ENCODE measurements around the gene UBE3D.
"Not testable (repeated sequence)": the region's sequence is repeated elsewhere in the genome, so short reads cannot be mapped to it uniquely, and the experiment has no call there.

UBE3D gene

DNA sequence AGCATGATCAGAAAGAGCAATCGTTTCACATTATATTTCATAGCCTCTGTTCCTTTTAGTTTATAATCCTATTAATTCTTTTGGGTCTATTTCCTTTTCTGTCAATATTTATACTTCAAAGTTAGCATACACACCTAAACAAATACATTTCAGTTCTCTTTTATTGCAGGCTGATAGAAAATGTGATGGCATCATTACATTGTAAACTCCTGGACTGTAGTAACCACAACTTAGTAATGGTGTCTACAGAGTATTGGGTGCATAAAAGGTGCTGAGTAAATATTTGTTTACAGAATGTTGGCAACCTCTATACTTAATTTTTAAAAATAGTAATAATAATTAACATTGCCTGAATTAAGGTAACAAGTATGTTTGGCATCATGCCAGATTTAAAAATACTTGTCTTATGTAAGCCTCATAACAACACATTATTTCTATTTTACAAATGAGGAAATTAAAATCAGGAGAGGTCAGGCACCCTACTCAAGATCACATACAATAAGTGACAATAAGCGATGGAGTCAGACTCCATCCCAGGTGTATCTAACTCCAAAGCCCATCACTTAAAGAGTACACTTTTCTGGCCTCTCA, 195.0 kb downstream of the UBE3D start:
- DNase-seq (ENCODE audit: low spot score), result no peak

DNA sequence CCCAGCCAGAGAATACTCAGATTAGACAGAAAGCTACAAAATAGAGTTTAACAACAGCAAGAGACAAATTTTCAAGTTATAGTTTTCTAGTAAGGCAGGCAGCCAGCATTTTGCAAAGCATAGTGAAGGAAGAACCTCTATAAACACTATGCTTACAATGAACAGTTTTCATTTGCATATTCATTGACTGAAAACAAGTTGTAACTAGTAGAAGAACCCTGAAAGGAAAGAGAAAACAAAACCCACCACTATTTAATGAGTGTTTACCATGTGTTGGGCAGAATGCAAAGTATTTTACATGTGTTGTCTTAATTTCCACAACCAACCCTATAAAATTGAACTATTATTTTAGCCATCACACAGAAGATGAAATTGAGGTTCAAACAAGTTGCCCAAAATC, 196.1 kb downstream of the UBE3D start:
- DNase-seq (ENCODE audit: low spot score), result no peak

DNA sequence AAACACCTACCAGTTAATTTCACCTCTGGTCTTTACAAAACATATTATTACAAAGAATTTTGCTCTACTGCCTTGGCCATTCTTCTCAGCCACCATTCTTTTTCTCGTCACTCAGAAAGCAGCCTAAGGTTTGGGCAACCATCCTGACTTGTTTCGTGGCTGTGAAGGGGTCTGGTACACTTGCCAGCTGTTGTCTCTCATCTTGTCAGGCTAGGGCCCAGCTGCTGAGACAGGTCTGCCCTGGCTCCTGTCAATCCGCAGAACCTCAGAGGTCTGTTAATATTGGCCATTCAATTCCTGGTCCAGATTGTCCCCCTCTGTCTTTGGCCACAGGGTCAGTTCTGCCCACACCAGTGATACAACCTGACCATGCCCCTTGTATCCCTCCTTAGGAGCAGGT, 197.7 kb downstream of the UBE3D start:
- no peak for DNase-seq (ENCODE audit: low spot score)

DNA sequence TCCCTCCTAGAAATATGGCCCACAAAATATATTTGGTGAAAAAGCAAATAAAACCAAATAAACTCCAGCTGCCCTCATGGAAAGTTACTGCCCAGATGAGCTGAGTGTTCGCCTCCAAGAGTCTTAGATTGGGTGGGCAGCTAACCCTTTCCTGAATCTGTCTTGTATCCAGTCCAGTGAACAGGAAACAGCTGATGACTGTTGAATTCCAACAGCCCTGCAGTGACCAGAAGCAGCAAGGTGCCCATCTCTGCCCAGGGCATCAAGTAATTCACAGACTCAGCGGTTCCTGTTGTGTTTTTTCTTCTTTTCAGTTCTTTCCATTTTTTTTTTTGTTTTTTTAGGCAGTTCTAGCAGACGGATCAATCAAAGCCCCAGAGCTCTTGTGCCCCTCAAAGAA, 199.2 kb downstream of the UBE3D start:
- no peak for DNase-seq (ENCODE audit: low spot score)

DNA sequence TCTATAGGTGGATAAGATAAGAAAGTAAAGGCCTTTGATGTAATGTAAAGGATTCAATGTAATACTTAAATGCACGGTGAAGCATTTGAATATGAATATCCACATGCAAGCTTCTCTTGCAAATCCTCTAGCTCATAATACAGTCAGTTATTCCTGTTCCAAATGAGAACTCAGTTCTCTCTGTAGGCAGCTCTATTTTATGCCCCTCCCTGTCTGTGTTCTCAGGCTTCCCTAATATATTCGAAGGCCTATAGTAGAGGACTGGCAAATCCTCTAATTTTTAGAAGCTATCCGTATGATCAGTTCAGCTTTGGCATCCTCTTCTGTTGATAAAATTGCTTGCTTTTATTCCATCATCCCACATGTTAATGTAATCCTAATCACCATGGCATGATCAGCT, 200.2 kb downstream of the UBE3D start:
- no peak for DNase-seq (ENCODE audit: low spot score)

DNA sequence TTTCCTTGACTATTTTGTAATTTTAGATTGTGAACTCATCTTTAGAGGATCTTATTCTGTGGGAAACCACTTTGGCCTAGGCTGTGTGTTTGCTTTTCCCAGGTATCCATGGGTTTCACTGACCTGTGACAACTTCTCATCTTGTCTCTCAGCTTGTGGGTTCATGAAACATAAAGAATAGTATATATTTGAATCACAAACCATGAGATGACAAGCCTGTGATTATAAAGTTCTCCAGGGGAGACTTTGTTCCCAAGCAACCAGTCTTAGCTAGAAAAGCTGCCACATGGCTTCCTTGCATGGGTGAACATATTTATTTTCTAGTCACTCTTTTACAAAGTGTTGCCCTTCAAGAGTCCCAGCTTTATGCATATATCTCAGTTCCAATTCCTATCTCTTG, 201.9 kb downstream of the UBE3D start:
- no peak for DNase-seq (ENCODE audit: low spot score)

DNA sequence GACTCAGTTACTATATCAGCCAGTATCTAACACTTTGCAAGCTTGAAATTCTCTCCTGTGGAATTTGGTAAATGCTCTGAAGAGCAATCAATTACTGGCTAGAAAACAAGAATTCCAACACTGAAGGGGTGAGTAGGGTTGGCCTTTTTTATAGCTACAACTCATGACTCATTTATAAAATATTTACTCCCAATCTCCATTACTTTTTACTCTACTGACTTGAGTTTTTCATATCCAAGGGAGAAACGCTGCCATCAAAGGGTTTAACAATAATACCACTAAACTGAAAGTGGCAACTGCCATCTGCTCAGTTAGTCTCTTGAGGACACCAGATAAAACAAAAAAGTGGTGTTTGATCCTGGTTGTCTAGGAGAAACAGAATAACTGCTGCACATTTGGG, 203.1 kb downstream of the UBE3D start:
- no peak for DNase-seq (ENCODE audit: low spot score)

DNA sequence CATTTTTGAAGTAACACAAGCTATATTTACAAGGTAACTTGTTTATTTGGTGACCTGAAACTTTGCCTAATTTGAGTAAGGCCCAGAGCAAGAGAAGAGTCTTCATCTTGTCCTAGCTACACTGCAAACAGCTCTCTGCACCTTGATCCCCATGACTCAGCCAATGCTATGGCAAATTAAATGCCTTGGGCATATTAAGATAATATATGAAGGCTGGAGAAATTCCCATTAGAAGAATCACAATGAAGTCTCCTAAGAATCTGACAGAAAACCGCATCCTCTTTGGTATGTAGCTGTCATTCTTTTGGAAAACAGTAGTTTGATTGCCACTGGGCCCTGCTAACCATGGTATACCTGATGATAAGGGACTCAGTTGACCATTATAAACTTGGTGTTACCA, 204.5 kb downstream of the UBE3D start:
- DNase-seq (ENCODE audit: low spot score), result no peak

DNA sequence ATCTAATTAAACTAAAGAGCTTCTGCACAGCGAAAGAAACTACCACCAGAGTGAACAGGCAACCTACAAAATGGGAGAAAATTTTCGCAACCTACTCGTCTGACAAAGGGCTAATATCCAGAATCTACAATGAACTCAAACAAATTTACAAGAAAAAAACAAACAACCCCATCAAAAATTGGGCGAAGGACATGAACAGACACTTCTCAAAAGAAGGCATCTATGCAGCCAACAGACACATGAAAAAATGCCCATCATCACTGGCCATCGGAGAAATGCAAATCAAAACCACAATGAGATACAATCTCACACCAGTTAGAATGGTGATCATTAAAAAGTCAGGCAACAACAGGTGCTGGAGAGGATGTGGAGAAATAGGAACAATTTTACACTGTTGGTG, 209.6 kb downstream of the UBE3D start:
- DNase-seq (ENCODE audit: low spot score), result not testable (repeated sequence)

DNA sequence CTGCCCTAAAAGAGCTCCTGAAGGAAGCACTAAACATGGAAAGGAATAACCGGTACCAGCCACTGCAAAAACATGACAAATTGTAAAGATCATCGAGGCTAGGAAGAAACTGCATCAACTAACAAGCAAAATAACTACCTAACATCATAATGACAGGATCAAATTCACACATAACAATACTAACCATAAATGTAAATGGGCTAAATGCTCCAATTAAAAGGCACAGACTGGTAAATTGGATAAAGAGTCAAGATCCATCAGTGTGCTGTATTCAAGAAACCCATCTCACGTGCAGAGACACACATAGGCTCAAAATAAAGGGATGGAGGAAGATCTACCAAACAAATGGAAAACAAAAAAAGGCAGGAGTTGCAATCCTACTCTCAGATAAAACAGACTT, 212.7 kb downstream of the UBE3D start:
- DNase-seq (ENCODE audit: low spot score), result not testable (repeated sequence)

DNA sequence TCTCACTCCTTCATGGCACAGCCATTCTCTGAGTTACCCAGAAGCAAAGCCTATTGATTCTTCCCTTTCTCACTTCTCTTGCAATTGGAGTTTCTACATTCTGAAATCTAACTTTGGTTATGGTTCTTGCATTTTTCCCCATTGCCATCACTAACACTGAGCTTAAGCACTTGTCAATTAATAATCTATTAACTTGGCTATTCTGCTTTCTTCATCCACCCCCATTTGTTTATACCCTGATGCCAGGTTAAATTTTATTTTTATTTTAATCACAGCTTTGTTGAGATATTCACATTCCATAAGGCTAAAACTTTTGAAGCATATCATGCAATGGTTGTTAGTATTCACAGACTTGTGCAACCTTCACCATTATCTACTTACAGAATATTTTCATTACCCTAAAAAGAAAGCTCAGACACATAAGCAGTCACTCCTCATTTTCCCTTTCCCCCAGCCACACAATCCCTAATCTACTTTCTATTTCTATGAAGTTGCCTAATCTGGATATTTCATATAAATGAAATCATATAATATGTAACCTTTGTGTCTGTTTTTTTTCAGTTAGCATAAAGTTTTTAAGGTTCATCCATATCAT, 222.3 kb downstream of the UBE3D start:
- DNase-seq (ENCODE audit: low spot score), result no peak

DNA sequence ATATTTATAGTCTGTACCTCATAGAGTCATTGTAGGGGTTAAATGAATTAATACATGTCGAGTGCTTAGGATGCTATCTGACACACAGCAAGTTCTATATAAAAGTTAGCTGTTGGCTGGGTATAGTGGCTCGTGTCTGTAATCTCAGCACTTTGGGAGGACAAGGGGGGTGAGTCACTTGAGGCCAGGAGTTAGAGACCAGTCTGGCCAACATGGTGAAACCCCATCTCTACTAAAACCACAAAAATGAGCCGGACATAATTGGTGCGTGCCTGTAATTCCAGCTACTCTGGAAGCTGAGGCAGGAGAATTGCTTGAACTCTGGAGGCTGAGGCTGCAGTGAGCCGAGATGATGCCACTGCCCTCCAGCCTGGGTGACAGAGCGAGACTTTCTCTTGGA, 222.9 kb downstream of the UBE3D start:
- DNase-seq (ENCODE audit: low spot score), result no peak
